Eye (tissue), 1 donor: ENCODE results near the gene YWHAE.
"Not testable (repeated sequence)": the region's sequence is repeated elsewhere in the genome, so short reads cannot be mapped to it uniquely, and the experiment has no call there.

Source experiments
- DNase-seq: peaks from one replicate; pipeline ENCODE4 v3.0.0-alpha.2; 2015

The YWHAE gene

DNA sequence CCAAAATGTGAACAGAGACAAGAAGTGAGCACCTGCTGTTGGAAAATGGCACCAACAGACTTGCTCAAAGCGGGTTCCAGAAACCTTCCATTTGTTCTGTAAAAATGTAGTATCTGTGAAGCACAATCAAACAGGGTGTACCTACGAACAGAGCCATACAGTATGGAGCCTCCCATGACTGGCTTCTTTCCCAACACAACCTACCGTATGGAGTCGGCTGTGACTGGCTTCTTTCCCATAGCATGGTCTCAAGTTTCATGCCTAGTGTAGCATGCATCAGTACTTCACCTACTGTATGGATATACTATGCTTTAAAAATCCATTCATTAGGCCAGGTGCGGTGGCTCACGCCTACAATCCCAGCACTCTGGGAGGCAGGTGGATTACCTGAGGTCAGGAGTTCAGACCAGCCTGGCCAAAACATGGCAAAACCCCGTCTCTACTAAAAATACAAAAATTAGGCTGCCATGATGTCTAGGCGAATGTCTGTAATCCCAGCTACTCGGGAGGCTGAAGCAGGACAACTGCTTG, 26.2 kb downstream of the YWHAE start:
- no peak for DNase-seq

DNA sequence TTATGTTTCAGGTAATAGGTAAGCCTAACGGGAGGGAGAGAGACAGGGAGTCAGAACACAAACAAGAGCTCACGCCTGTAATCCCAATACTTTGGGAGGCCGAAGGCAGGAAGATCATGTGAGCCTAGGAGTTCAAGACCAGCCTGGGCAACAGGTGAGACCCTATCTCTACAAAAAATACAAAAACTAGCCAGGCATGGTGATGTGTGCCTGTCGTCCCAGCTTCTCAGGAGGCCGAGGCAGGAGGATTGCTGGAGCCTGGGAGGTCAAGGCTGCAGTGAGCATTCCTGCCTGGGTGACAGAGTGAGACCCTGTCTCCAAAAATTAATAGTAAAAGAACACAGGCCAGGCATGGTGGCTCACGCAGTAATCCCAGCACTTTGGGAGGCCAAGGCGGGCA, 27.4 kb downstream of the YWHAE start:
- no peak for DNase-seq

DNA sequence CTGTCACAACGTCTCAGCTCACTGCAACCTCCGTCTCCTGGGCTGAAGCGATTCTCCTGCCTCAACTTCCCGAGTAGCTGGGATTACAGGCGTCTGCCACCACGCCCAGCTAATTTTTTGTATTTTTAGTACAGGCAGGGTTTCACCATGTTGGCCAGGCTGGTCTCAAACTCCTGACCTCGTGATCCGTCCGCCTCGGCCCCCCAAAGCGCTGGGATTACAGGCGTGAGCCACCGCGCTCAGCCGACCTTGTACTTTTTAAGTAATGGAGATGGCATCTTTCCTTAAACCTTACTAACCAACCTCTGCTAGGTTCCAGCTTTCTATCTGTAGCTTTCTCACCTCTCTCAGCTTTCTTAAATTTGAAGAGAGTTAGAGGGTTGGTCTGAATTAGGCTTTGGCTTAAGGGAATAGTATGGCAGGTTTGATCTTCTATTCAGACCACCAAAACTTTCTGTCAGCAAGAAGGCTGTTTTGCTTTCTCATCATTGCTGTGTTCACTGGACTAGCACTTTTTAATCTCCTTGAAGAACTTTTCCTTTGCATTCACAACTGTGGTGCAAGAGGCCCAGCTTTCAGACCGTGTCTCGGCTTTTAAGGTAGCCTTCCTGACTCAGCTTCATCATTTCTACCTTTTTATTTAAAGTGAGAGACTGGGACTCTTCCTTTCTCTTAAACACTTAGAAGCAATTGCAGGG, 28.0 kb downstream of the YWHAE start:
- no peak for DNase-seq

DNA sequence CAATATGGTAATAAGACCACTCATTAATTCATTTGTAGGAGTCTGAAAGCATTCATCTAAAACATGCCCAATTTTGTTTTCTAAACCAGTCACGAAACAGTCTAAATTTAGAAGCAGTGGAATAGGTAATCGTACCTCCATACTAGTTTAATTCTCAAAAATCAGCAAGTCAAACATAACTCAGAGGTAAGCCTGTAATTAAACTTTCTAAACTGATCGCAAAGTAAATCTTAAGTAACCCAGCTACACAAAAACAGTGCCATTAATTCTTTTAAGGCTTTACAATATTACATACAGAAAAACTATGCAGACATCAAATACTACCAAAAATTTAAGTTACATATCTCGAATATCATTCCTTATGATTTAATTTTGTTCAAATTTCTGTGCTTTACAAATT, 31.4 kb downstream of the YWHAE start:
- no peak for DNase-seq

DNA sequence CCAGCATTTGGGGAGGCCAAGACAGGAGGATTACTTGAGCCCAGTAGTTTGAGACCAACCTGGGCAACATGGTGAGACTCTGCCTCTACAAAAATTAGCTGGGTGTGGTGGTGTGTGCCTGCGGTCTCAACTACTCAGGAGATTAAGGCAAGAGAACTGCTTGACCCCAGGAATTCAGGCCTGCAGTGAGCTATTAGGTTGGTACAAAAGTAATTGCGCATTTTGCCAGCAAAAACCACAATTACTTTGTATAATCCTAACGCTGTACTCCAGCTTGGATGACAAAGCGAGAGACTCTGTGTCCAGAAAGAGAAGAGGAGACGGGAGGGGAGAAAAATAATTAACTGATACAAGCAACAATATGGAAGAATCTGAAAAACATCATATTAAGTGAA, 32.7 kb downstream of the YWHAE start:
- DNase-seq: no peak

DNA sequence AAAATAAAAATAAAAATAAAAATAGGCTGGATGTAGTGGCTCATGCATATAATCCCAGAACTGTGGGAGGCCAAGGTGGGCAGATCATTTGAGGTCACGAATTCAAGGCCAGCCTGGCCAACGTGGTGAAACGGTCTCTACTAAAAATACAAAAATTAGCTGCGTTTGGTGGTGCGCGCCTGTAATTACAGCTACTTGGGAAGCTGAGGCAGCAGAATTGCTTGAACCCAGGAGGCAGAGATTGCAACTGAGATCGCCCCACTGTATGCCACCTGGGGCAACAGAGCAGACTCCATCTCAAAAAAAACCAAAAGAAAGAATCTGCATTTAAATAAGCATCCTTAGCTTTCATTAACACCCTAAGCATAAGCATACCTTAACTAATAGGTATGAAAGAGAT, 33.8 kb downstream of the YWHAE start:
- DNase-seq: no peak

DNA sequence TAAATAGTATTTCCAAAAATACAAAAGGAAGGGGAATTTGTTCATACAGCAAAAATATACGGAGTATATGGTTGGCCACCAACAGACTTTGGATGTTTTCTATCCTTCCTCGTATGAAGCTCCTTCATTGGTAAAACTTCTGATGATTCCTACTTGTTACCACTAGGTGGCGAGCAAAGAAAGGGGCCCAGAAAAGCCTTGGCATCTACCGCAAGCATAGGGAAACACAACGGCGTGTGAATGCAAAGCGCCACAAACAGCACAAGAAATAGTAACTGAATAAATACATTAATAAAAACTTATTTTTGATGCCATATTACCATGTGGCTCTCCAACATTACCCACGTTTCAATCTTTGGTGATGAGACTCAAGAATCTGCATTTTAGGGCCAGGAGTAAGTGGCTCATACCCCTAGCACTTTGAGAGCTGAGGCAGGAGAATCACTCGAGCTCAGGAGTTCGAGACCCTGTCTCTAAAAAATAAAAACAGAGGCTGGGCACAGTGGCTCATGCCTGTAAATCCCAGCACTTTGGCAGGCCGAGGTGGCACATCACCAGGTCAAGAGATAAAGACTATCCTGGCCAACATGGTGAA, 34.5 kb downstream of the YWHAE start:
- DNase-seq: peak; percentile 91

DNA sequence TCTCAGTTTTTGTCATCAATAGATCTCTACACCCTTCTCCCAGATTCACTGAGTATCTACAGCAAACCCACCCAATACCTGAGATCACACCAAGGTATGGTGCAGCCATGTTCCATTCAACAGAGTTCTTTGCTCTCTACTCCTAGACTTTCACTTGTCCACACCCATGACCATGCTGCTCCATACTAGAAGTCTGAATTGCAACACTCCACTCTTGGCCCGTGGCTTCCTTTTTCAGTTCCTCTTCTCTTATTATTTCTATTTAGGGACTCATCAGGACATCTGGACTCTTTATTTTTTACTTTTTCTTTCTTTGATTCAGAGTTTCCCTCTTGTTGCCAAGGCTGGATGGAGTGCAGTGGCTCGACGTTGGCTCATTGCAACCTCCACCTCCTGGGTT, 37.1 kb downstream of the YWHAE start:
- no peak for DNase-seq

DNA sequence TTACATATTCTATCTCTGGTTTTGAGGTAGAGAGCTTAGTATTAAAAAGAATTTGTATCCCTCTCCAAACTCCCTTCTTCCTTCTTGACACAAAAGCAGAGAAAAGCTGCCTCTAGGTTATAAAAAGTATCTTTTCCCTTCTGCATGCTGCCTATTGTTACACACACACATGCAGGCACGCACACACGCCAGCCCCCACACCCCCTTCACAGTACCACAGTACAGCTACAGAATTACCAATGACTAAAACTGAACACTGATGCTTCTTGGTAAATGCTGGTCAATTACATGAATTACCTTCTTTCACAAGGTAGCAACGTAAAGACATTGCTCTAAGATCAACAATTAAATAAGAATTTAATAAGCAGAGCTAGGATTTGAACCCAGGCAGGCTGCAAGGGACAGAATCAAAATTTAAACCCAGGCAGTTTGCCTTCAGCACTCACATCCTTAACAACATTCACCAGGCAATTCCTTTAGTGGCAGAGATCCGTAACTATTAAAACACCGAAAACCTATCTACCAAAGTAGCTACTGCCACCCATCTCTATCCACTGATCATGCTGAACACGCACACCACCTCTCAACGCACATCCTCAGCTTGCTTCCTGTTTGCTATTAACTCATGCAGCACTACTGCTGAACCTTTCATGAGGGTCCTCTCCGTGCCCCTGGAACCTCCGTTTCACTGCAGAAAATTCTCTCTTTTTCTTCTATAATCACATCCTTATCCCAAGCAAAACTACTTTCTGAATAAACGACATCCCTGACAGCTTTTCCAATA, 37.8 kb downstream of the YWHAE start:
- no peak for DNase-seq

DNA sequence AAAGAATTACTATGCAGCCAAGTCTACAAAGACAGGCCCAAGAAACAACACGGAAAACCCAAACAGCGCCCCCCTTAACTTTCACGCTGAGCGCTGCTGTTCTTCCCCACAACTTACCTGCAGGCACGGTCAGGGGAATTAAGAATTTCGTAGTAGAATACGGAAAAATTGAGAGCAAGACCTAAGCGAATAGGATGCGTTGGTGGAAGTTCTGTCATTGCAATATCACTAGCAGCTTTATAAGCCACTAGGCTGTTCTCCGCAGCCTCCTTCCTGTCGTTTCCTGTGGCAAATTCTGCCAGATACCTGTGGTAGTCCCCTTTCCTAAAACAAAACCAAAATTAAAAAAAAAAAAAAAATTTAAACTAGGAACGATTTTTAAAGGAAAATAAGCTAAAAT, 39.0 kb downstream of the YWHAE start:
- DNase-seq: no peak

DNA sequence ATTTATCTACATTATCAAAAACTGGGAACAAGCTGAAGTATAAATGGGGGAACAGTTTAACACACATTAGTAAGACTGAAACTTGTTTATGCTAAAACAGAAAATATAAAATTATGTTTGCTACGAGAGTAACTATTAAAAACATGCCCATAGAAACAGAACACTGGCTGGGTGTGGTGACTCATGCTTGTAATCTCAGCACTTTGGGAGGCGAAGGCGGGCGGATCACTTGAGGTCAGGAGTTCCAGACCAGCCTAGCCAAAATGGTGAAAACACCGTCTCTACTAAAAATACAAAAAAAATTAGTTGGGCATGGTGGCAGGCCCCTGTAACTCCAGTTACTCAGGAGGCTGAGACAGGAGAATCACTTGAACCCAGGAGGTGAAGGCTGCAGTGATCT, 39.7 kb downstream of the YWHAE start:
- DNase-seq: not testable (repeated sequence)

DNA sequence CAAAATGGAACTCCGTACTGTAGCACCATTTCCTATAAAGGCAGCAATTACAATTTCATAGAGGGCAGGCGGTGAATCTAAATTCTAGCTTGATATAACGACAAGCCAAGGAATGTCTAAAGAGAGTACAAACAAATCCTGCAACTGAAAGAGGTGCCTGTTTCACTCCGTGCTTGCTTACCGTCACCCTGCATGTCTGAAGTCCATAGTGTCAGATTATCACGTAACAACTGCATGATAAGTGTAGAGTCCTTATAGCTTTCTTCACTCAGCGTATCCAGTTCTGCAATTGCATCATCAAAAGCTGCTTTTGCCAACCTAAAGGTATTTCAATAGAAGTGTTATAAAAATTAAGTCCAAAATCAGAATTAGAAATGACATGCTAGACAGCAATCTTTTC, 46.0 kb downstream of the YWHAE start:
- no peak for DNase-seq

DNA sequence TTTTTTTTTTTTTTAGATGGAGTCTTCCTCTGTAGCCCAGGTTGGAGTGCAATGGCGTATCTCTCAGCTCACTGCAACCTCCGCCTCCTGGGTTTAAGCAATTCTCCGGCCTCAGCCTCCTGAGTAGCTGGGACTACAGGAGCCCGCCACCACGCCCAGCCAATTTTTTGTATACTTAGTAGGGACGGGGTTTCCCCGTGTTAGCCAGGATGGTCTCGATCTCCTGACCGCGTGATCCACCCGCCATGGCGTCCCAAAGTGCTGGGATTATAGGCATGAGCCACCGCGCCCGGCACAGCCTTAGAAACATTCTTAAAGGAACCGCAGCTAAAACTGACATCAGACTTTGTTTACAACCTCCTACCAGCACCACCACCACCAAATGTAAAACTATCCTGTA, 47.5 kb downstream of the YWHAE start:
- DNase-seq: not testable (repeated sequence)

DNA sequence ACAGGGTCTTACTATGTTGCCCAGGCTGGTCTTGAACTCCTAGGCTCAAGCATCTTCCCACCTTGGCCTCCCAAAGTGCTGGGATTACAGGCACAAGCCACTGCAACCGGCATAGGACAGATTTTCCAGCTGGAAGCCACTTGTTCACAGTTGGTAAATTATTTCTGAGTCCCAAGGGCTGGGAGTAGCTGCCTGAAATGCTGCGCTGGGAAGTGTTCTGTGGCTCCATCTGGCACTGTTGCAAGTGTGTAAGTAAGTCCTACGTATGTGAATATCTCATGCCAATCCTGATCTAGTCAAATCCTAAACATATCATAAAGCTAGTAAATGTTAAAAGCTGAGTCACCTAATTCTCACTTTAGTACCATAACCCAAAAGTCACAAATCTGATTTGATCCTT, 48.1 kb downstream of the YWHAE start:
- DNase-seq: no peak

DNA sequence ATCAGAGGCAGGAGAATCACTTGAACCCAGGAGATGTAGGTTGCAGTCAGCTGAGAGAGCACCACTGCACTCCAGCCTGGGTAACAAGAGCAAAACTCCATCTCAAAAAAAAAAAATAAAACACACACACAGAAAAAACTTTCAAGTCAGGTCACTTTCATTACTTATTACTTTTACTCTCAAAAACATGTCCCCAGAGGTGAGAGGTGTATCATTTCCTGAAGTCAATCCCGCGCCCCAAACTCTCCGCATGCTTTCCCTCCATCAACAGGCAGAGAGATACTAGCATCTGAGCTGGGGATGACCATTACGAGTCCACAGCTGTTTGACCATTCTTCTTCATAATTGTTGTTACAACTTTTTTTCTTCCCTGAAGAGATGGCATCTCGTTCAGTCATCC, 48.7 kb downstream of the YWHAE start:
- DNase-seq: no peak

DNA sequence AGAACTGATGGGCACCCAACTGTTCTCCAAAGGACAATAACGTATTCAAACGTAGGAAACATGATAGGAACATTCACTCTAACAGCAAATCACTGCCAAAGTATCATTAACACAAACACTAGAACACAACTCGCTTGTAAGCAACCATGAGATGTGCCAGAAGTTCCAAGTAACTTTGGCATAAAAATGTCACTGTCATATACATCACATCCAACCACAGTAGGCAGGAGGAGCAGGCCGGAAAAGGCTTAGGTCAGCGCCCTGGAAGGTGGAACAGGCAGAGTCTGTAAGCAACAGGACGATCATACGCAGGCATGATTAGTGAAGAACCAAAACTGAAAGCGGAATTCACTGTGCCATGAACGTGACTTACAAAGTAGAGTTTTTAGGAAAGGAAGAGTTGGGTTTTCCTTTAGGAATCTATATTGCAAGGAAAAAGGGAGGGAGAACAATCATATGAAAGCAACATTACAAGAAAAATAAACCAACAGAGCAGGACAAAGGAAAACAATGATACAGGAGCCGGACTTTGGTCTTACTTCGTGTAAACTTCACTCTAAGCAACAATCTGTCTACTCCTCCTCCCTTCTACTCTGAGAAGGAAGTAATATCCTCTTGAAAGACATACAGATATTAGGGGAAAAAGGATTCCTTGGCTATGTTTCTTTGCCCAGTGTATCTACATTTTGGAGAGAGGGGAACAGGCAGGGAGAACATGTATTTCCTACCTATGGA, 52.3 kb downstream of the YWHAE start:
- DNase-seq: no peak

DNA sequence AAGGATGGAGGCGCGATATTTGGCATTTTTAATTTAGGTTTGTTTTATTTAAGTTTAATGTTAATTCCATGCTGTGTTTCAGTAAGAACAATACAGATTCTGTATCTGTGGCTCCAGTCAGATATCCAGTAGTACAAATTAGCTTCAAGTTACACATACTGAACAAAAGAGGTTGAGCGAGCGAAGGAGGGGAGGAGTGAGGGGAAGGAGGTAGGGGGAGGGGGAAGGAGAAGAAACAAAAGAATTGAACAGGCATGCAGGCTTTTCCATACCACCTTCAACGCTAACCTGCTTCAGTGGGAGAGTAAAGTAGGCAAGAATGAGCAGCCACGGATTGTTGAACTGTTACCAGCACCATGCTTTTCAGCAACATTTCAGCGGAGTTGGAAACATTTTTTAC, 55.5 kb downstream of the YWHAE start:
- no peak for DNase-seq

DNA sequence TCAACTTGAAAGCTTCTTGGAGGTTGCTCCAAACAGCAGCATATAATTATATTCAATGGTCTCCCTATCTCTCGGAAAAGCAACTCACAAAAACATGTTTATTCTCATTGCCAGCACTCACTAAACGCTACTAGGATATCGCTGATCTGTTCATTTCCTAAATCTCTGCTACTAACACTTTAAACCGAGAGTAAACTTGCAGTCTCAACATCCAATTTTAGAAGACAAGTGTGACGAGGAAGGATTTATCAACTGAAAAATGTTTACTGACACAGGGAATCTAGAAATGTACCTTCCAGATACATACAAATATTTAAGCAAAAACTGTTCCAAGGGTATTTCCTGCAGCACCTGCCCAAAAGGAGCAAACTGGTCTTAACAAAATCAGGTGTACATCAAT, 56.5 kb downstream of the YWHAE start:
- DNase-seq: no peak

DNA sequence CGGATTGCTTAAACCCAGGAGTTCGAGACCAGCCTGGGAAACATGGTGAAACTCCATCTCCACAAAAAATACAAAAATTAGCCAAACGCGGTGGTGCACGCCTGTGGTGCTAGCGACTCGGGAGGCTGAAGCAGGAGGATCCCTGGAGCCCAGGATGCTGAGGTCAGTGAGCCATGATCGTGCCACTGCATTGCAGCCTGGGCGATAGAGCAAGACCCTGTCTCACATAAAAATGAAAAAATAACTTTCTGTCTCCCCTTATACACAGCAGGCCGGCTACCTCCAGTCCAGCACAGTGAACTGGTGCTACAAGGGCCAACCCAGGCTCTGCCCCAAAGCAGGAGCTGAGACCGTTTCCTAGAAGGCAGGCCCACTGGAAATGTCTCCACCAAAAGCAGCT, 59.7 kb downstream of the YWHAE start:
- DNase-seq: no peak

DNA sequence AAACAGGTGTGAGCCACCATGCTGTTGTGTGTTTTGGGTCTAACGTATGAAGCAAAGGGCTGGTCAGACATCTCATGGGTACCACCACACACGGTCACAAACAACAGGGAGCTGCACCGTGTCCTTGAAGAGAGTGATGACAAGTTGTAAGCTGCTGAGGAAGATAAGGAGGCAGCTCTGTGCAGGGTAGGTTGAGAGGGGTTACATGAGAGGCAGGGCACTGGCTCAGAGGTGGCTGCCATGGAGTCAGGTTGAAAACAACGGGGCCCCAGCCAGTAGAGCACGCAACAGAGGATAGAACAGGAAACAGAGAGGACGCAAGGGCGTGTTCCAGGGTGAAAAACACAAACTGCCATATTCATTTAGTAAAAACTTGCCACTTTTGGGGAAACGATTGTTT, 68.3 kb downstream of the YWHAE start:
- no peak for DNase-seq

DNA sequence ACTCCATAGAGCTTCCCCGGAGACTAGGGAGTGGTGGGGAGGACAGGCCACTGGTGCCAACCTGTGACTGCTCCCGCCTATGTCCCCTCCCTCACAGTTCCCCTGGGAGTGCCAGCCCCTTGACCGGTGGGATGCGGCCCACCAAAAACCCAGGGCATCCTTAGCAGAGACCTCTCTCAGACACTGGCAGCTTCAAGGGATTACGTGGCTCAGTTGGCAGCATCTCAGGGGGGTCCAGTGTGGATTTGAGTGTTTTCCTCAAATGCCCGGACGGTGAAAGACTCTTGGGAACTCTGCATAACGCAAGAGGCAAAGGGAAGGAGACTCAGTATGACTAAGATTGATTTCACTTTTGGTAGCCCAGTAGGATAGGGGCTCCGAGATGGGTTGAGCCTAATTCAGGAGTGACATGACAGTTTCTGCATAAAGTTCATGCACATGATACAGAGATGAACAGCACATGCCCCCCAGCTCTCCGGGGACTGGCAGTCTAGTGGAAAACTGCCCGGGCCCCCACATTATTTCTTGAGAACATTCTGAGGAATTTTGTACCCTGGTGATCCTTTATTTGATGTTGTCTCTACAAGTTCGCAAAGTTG, 70.2 kb downstream of the YWHAE start:
- no peak for DNase-seq

DNA sequence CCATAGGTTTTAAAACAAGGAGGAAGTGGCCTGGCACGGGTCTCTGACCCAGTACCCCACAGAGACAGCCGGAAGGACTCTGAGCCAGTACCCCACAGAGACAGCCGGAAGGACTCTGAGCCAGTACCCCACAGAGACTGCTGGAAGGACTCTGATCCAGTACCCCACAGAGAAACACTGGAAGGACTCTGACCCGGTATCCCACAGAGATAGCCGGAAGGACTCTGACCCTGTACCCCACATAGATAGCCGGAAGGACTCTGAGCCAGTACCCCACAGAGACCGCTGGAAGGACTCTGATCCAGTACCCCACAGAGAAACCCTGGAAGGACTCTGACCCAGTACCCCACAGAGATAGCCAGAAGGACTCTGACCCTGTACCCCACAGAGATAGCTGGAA, 71.6 kb downstream of the YWHAE start:
- no peak for DNase-seq

DNA sequence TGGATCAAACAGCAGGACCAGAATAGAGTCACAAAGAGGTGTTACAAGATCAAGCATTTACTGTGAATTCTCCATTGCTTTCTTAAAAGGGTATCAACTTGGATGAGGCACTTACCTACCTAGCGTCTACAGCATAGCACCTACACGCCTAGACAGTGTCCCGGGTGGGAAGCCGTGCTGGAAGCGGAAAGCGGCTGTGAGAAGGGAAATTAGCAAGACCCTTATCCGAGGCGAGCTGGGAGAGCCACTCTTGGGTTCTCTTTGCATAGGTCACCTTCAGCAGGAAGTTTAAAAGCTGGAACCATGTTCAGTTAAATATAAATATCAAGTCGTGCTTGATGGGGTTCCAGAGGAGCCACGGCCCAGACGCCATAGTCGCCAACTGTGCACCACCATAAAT, 74.3 kb downstream of the YWHAE start:
- DNase-seq: no peak
